IPS DF 4.7 (cell line): Measurements from ENCODE around the gene TCERG1L.

Source experiments
- DNase-seq: peaks from one replicate; pipeline ENCODE4 v3.0.0-alpha.2; 2013; ENCODE audit warnings: low spot score; ENCODE audit errors: extremely low read depth

The TCERG1L gene

DNA sequence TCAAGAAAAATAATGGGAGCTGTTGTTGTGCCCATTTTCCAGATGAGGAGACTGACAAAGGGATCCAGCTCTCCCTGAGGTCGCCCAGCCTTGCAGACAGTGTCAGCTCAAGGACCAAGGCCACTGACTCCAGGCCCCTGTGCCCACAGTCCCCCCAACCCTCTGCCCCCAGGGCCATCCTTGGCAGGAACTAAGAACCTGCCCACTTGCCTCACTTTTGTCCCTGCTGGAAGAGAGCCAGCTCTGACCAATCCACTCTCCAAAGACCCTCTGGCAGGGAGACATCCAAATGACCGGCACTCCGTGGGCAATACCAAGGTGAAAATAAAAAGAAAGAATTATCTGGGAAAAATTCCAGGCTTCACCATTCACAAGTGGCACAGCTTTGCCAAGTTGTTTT, 101.3 kb downstream of the TCERG1L start:
- DNase-seq = no peak

DNA sequence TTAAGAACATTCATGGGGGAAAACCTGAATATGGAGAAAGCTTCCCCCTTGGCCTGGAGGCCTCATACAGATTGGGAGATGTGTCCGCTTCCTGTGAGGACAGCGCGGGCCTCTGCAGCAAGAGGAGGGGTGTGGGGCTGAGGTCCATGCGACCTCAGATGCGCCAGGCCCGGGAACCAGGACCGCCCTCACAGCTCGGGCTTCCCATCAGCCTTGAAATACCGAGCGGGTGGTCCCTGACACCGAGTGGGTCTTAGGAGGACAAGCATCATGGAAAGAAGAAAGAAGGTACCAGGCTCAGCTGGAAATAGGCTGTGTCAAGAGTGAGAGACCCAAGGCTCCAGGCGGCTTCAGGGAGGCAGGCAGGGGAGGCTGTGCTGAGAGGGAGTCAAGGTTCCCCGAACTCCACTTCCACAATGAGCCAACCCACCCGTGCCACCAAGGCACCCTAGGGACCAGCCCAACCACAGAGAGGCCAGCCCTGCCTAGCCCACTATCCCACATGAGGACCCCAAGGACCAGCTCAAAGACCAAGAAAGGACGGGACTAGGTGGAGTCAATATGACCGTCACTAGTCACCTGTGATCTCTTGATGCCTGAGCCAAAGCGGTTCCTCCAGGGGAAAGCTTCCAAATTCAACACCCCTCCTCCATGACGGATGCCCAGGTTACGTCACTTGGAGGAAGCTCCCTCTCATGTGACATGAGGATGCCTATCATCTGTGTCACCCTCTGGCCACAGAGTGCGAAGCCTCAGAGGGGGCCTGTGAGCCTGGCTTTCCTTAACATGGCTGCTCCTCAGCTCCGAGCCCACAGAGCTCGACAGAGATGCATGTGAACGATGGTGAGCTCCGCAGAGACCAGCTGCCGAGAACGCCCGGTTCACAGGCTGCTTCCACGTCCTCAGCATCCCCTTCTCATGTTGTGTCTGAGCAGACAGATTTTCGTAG, 103.7 kb downstream of the TCERG1L start:
- no peak for DNase-seq

DNA sequence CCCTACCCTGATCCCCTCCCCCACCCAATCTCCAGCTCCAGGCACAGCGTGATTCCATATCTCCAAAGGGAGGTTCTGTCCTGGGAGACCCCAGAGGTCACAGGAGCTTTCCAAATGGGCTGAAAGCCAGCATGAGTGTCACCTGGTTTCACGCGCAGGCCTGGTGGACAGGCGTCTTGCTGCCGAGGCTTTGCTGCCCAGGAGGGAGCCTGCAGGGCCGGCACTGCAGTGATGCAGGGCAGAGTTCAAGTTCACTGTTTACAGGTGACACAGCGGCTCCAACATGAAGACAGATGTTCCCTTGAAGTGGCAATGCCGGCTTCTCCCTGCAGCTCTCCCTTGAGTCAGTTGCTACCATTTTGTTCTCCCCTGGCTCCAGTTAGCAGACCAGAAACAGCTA, 104.3 kb downstream of the TCERG1L start:
- DNase-seq = no peak

DNA sequence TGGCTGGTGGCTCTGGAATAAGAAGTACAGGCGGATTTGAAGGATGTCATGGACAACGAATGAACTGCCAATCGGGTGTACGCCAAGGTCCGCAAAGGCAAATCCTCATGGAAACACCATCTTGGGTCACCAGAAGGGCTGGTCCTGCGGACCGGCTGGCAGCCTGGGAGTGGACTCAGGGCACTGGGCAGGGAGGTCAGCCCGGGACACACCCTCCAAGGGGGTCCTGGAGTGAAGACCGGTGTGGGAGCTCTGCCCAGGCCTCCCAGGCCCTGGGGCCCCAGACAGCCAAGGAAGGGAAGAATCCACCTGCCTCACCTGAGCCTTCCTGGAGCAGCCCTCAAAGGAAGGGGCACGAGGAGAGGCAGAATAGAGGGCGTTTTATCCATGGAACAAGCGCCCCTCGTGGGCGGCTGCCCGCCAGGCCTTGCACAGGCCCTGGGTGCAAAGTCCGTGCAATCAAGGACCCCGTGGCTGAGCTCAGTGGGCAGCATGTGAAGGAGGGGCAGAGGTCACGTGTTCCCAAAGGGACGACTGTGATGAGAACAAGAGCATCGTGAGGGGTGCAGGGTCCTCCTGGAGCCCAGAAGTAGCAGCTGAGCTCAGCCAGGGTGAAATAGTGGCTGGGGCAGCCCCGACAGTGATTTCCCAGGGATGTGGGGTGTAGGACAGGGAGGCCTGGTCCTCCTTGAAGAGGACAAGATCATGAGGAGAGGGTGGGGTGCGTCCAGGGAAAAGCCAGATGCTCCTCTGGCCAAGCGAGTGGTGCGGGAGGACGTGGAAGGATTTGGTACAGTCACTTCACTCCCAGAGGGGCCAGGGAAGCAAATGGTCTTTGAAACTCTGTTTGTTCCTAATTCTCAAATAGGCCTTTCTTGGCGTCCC, 105.2 kb downstream of the TCERG1L start:
- DNase-seq = no peak

DNA sequence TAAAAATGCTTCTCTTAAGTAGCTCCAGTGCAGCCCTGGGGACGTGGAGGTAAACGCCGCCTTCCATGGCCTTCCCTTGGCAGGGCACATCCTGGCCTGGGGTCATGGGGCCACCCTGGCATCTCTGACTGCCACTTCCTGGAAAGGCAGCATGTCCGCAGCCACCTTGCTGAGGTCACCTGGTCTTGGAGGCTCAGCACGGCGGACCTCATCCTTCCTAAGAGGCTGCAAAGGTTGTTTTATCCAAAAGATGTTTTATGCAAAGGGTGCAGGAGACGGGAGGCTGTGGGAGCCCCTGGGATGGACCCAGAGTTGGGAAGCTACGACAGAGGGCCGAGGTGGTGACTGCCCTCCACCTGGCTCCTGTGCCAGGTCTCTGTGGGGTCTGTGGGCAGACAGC, 106.0 kb downstream of the TCERG1L start:
- DNase-seq = no peak

DNA sequence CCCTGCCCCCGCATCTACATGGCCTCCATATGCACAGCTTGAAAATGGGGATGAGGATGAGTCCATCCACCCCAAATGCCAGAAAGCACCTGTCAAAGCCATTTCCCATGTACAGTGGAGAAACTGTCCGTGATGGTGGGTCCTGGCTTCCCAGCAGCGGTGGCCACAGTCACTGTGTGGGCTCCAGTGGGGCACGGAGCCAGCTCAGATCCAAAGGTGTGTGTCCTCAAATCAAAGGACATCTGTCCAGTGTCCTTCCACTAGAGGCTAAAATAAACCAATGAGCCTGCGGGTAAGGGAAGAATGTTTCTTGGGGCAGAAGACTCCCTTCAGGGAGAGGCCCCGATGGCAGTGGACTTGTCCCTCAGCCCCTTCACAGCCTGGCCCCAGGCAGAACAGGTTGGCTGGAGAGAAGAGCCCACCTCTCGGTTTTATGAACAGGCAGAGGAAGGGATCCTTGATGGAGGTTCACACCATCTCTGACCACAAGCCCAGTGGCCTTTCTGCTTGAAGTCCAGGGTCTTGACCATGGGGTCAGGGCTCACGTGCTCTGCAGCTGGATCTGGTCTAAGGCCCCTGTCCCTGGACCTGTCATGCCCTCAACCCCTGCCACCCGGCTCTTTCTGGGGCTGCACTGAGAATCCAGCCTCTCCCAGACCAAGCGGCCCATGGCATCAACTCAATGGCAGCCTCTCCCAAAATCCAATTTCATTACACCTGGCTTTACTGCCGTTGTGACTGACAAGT, 106.9 kb downstream of the TCERG1L start:
- DNase-seq = no peak

DNA sequence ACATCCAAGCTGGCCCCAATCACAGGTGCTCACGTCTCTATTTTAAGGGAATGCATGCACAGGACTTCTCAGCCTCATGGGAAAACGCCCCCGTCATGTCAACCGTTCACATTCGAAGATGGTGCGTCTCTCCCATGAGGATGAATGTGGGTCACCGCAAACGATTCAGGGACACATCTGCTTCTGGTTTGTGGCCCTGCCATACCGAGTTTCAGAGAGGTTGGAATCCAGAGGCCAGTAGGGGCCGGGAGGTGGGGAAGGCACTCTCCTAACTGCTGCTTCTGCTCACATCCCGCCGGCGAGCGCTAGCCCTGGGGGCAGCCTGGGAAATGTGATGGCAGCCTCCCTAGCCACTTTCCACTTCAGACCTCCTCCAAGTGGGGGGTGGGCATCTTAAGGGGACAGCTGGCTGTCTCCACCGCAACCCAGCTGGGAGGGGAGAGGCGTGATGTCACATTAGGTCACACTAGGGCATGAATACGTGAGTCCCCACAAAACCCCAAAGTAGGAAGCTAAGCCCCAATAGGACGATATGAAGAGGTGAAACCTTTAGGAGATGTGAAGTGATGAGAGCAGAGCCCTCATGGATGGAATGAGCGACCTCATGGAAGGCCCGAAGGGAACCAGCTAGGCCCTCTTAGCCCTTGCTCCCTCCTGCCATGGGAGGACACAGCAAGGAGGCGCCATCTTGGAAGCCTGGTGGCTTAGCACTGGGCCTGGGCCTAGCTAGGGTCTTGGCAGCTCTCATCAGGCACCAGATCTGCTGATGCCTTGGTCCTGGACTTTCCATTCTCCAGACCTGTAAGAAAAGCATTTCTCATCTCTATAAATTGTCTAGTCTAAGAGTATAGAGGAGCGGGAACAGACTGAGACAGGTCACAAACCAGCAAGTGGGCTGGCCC, 107.8 kb downstream of the TCERG1L start:
- no peak for DNase-seq

DNA sequence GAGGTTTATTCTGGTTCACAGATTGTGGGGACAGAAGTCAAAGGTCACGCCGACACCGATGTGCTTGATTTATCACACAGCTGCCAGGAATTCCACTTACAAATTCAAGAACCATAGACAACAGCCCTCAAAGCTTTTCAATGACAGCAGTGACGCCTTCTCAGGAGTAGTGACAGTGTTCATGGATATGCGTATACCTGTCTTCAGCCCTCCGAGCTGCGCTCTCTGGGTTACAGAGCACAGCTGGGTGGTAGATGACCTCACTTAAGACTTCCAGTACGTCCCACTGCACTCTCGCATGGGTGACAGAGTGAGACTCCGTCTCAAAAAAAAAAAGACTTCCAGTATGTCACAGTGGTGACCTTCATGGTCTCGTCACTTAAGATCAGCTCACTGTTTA, 108.5 kb downstream of the TCERG1L start:
- DNase-seq = no peak

DNA sequence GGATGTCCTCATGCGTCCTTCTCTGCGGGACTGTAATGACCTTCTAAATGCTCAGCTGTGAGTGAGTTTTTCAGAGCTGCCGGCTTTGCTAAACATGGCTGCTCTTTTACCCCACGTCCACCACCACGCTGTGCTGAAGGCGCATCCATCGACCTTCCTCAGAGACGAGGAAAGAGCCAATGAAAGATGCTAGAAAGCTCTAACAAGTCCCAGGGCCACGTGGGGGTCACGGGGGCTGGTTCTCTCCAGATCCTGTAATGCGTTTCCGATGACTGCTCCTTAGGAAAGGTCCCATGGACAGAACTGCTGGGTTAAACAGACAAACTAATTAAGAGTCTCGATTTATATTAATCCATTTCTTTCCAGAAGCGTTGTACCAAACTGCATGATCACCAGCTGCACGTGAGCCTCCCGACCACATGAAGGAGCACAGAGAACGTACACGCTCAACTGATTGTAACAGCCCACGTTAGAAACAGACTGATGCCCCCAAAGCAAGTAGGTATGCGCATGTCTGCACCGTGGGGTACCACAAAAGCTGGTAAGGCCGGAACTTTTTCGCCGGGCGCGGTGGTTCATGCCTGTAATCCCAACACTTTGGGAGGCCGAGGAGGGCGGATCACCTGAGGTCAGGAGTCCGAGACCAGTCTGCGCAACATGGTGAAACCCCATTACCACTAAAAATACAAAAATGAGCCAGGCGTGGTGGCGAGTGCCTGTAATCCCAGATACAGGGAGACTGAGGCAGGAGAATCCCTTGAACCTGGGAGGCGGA, 109.6 kb downstream of the TCERG1L start:
- no peak for DNase-seq

DNA sequence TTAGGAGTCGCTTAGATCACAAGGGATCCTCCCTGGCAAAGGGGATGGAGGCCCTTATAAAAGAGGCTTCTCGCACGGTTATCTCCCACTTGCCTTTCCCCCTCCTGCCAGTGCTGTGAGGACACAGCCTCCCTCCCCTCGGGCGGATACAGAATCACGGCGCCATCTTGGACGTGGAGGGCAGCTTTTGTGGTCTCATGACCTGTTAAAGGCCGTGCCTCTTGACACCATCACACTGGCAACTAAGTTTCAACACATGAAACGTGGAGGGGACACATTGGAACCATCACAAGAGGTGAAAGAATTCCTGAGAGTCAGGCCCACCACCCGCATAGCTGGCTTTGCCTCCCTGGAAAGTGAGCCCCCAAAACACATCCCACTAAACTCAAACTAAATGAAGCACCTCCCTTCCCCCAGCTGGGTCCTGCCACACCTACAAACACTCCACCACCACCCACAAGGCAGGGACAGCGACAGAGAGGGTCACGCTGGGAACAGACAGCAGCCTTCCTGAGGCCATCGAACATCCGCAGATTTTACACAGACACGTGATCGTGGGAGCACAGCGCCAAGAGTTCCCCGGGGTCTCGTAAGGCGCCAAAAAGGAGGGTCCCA, 110.6 kb downstream of the TCERG1L start:
- DNase-seq = no peak

DNA sequence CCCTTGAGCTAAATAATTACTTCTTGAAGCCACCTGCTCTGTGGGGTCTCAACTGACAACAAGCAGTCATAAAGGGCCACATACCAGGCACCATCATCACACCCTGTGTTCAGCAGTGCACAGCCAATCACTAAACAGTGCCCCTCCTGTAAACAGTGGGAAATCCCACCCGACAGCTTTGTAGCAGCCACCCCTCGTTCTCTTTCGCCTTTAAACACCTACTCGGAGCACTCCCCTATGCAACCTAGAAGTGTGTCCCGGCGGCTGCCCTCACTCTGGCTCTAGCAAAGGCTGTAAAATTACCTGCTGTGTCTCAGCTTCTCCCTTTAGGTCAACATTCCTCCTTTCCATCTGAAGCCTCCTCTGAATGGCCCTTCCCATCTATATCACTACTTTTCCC, 111.9 kb downstream of the TCERG1L start:
- DNase-seq = no peak

DNA sequence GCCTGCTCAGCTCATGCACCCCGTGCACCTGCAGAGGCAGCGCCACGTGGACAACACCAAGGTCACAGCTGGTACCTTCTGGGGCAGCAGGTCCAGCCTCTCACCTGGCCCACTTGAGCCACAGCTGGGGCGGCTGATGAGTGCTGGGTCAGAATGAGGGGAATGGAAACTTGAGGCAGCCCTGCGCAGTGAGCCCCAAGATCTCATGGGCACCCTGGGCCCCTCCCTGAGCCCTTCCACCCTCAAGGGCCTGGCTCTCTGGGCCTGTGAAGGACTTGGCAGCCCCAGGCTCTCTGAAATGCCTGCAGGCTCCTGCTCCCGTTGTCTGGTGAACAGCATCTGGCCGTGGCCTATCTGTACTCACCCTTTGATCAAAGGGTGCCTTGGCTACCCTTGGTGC, 112.7 kb downstream of the TCERG1L start:
- DNase-seq = no peak

DNA sequence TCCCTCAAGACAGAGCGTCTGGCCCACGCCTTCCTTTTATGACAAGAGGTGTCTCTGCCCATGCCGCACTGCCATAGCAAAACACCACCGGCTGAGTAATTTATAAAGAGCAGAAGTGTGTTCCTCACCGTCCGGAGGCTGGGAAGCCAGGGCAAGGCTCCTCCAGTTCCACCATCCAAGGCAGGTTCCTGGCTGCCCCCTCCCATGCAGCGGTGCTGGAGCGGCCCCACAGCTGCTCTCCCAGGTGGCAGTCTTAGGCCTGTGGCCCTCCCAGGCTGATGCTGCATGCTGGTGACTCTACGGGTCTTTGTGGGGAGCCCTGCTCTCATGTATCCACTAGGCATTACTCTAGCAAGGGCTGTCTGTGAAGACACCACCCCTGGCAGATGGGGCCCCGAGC, 113.1 kb downstream of the TCERG1L start:
- no peak for DNase-seq

DNA sequence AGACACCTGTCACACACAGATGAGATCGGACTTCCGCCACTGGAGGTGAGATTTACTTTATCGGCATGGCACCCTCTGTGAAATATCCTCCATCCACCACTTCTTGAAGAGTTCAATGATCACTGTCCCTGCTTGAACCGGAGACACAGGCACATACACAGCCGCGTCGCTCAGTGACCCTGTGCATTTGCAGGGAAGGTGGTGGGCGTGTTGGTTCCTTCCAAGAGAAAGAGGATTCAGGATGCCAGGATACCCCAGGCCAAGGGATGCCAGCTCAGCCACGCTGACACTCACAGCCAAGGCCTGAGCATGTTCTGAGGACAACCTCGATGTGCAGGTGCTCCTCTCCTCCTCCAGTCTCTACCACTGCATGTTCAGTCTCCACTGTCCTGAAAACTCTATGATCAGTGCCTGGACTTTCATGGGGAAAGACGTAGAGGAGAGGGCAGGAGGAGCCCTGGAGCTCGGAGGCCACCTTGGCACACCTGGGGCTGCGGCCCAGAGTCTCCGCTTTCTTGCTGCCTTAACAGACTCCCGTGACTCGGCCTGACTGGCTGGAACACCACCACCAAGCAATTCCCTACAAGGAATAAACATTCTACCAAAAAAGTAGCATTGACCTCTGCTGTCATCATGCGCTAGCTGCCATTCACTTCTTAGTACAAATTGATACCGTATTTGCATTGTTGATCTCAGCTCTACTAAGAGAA, 115.2 kb downstream of the TCERG1L start:
- DNase-seq = no peak

DNA sequence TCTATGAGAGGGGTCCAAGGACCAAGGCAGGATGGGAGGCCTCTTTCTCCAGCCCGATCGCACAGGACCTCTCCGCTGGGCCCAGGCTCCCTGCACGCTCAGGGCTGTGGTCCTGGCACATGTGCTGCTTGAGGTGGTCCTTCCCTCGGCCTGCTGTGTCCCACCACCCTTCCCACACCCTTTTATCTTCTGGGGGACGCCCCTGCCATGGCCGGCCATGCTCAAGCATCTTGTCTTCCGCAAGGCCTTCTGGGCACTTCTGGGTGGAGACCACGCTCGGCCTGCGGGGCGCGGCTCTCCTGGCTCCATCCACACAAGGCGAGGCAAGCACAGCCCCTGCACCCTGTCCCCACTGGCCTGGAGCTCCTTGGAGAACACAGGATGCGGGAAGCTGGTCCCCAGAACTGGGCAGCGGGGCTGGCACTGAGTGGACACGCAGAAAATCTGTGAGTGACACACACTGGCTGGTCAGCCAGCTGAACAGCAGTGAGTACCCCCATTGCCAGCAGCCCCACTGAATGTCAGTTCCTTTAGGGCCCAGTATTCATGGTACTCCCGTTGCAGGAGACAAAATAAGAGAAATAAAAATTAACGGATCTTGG, 115.9 kb downstream of the TCERG1L start:
- DNase-seq = no peak

DNA sequence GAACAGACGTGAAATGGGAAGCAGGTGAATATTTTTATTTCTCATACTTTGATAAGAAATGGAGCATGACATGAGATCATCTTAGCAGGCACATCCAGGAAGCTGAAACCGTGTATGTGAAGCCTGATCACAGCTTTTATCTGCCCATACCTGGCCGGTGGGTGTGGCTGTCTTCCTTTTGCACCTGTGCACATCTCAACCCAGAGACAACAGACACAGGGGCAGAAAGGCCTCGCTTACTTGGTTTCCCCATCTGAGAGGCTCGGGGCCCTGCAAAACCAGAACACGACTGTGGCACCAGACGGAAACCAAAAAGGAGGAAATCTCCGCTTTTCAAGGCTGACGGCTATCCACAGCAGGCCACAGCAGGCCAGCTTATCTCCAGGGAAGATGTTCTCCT, 116.4 kb downstream of the TCERG1L start:
- DNase-seq = no peak

DNA sequence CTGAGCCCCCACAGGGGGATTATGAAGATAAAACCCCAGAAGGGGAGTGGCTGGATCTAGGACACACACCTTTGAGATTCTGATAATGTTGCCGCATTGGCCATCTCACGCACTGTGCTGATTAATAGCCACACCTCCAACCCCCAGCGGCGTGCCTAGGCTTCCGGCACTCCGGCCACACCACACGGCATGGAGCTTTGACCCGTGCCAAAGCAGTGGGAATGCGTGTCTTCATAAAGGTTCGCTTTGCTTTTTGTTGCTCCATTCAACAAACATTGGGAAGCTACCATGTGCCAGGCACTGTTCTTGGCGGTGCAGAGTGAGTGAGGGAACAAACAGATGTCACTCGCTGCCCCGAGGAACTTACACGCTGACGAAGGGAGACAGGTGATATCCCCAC, 117.6 kb downstream of the TCERG1L start:
- DNase-seq = no peak

DNA sequence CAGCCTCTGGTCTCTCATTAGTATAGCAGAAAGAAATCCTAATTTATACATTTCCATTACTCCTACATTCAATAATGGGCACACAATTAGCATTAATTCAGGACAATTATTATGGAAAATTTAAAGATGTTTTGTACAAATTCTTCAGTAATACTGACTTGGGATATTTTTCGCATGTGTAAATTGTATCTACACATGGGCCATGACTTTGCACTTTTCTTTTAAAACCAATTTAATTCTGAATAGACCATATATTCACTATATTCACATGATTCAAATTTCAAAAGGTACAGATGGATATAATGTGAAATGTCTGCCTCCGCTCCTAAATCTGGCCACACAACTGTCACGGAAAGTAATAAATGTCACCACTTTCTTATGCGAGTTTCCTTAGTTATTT, 123.0 kb downstream of the TCERG1L start:
- DNase-seq = no peak
